HEK293 (cell line): ENCODE measurements around the gene PEX6.

Source experiments
- CTCF ChIA-PET: fragments of 350-600 bp; formaldehyde crosslinking; extraction: SDS; loops from one replicate; lab custom pipeline; 2021; ENCODE audit warnings: antibody characterized with exemption; lab: Yijun Ruan, JAX
- POLR2A ChIA-PET: fragments of 300-600 bp; formaldehyde crosslinking; extraction: SDS; loops from one replicate; lab custom pipeline; 2020; ENCODE audit warnings: antibody characterized with exemption, inconsistent platforms; lab: Yijun Ruan, JAX
- H3K27ac ChIP-seq: fragments of 200-500 bp; sonication (Bioruptor generic); 2 replicates; pipeline ENCODE4 v1.5.1; 2014; ENCODE audit warnings: low read depth, low read length, control low read depth, inconsistent platforms; ENCODE audit errors: extremely low read depth
- H3K36me3 ChIP-seq, 2 experiments: fragments of 200-500 bp in 1 of 2; sonication (Bioruptor generic) in 1 of 2; 1 replicate in 1 of 2; 2 replicates in 1 of 2; pipeline ENCODE4 v1.5.1; 2014 to 2017; ENCODE audit warnings: inconsistent platforms in 2 of 2, low read length in 2 of 2; ENCODE audit not compliant: control insufficient read depth in 2 of 2, insufficient read depth in 1 of 2
- H3K4me1 ChIP-seq: fragments of 200-500 bp; sonication (Bioruptor generic); 2 replicates; pipeline ENCODE4 v1.5.1; 2014; ENCODE audit warnings: mild to moderate bottlenecking, low read length, inconsistent platforms; ENCODE audit not compliant: control insufficient read depth, insufficient read depth
- H3K4me3 ChIP-seq: 2 replicates; pipeline ENCODE4 v1.5.1; 2011; ENCODE audit warnings: low read depth, mild to moderate bottlenecking, control low read depth, low read length, moderate library complexity
- H3K9me3 ChIP-seq: fragments of 200-500 bp; sonication (Bioruptor generic); 2 replicates; pipeline ENCODE4 v1.5.1; 2014; ENCODE audit warnings: low read depth, low read length, inconsistent platforms; ENCODE audit not compliant: control insufficient read depth, insufficient read depth
- BCL11A ChIP-seq: fragments of 450-650 bp; formaldehyde crosslinking; IDR thresholded peaks from 2 replicates; pipeline ENCODE4 v1.5.1; 2016; ENCODE audit warnings: low read depth, missing biosample characterization, missing genetic modification characterization
- GLIS1 ChIP-seq: fragments of 450-650 bp; formaldehyde crosslinking; IDR thresholded peaks from 2 replicates; pipeline ENCODE4 v1.5.1; 2016; ENCODE audit warnings: missing biosample characterization, missing genetic modification characterization
- KLF7 ChIP-seq: fragments of 450-650 bp; formaldehyde crosslinking; IDR thresholded peaks from 2 replicates; pipeline ENCODE4 v1.5.1; 2016; ENCODE audit warnings: missing biosample characterization, missing genetic modification characterization, borderline replicate concordance
- KLF8 ChIP-seq: fragments of 450-650 bp; formaldehyde crosslinking; IDR thresholded peaks from 2 replicates; pipeline ENCODE4 v1.5.1; 2016; ENCODE audit warnings: missing biosample characterization, missing genetic modification characterization
- MZF1 ChIP-seq: fragments of 450-650 bp; formaldehyde crosslinking; IDR thresholded peaks from 2 replicates; pipeline ENCODE4 v1.5.1; 2017; ENCODE audit warnings: missing biosample characterization, missing genetic modification characterization, borderline replicate concordance
- REST ChIP-seq: fragments of 450-650 bp; formaldehyde crosslinking; IDR thresholded peaks from 2 replicates; pipeline ENCODE4 v1.5.1; 2016; ENCODE audit warnings: missing biosample characterization, missing genetic modification characterization
- WT1 ChIP-seq: fragments of 450-650 bp; formaldehyde crosslinking; IDR thresholded peaks from 2 replicates; pipeline ENCODE4 v1.5.1; 2016; ENCODE audit warnings: missing biosample characterization, missing genetic modification characterization
- ZIC2 ChIP-seq: fragments of 450-650 bp; formaldehyde crosslinking; IDR thresholded peaks from 2 replicates; pipeline ENCODE4 v1.5.1; 2016; ENCODE audit warnings: missing biosample characterization, missing genetic modification characterization
- ZNF311 ChIP-seq: fragments of 450-650 bp; formaldehyde crosslinking; IDR thresholded peaks from 2 replicates; pipeline ENCODE4 v1.5.1; 2017; ENCODE audit warnings: missing biosample characterization, missing genetic modification characterization, borderline replicate concordance
- ZNF350 ChIP-seq: fragments of 450-650 bp; formaldehyde crosslinking; IDR thresholded peaks from 2 replicates; pipeline ENCODE4 v1.5.0; 2017; ENCODE audit warnings: missing biosample characterization, mild to moderate bottlenecking, missing genetic modification characterization
- ZNF404 ChIP-seq: fragments of 450-650 bp; formaldehyde crosslinking; IDR thresholded peaks from 2 replicates; pipeline ENCODE4 v1.5.1; 2017; ENCODE audit warnings: missing biosample characterization, missing genetic modification characterization
- ZNF501 ChIP-seq: fragments of 450-650 bp; formaldehyde crosslinking; IDR thresholded peaks from 2 replicates; pipeline ENCODE4 v1.5.1; 2016; ENCODE audit warnings: missing biosample characterization, missing genetic modification characterization
- ZNF560 ChIP-seq: fragments of 450-650 bp; formaldehyde crosslinking; IDR thresholded peaks from 2 replicates; pipeline ENCODE4 v1.5.1; 2017; ENCODE audit warnings: missing biosample characterization, missing genetic modification characterization, borderline replicate concordance
- ZNF580 ChIP-seq: fragments of 450-650 bp; formaldehyde crosslinking; IDR thresholded peaks from 2 replicates; pipeline ENCODE4 v1.5.1; 2016; ENCODE audit warnings: missing biosample characterization, missing genetic modification characterization
- ZNF664 ChIP-seq: fragments of 450-650 bp; formaldehyde crosslinking; IDR thresholded peaks from 2 replicates; pipeline ENCODE4 v1.5.1; 2016; ENCODE audit warnings: missing biosample characterization, missing genetic modification characterization
- ZNF670 ChIP-seq: fragments of 450-650 bp; formaldehyde crosslinking; IDR thresholded peaks from 2 replicates; pipeline ENCODE4 v1.5.1; 2016; ENCODE audit warnings: missing biosample characterization, missing genetic modification characterization, low read depth
- ZNF701 ChIP-seq: fragments of 450-650 bp; formaldehyde crosslinking; IDR thresholded peaks from 2 replicates; pipeline ENCODE4 v1.5.1; 2016; ENCODE audit warnings: missing biosample characterization, missing genetic modification characterization
- ZNF768 ChIP-seq: fragments of 450-650 bp; formaldehyde crosslinking; IDR thresholded peaks from 2 replicates; pipeline ENCODE4 v1.5.1; 2018; ENCODE audit warnings: missing biosample characterization, mild to moderate bottlenecking, missing genetic modification characterization
- ZNF777 ChIP-seq: fragments of 450-650 bp; formaldehyde crosslinking; IDR thresholded peaks from 2 replicates; pipeline ENCODE4 v1.5.1; 2017; ENCODE audit warnings: missing biosample characterization, missing genetic modification characterization, borderline replicate concordance
- ZNF843 ChIP-seq: fragments of 450-650 bp; formaldehyde crosslinking; IDR thresholded peaks from 2 replicates; pipeline ENCODE4 v1.5.1; 2016; ENCODE audit warnings: missing biosample characterization, missing genetic modification characterization
- ZSCAN16 ChIP-seq: fragments of 450-650 bp; formaldehyde crosslinking; IDR thresholded peaks from 2 replicates; pipeline ENCODE4 v1.5.1; 2016; ENCODE audit warnings: missing biosample characterization, missing genetic modification characterization
- ZXDB ChIP-seq: fragments of 450-650 bp; formaldehyde crosslinking; IDR thresholded peaks from 2 replicates; pipeline ENCODE4 v1.5.1; 2016; ENCODE audit warnings: missing biosample characterization, missing genetic modification characterization

PEX6 gene

GRCh38 chr6:42938428-42938796 lies 40.6 kb downstream of the PEX6 start (continued):
- no peak for TF ChIP-seq GLIS1 (tag by site-specific recombination)
- no peak for TF ChIP-seq ZNF501 (tag by site-specific recombination)
- TF ChIP-seq ZNF350 (tag by site-specific recombination) = no peak
- TF ChIP-seq ZXDB (tag by site-specific recombination) = no peak
- TF ChIP-seq, all 188 proteins: peak for 0

GRCh38 chr6:42937548-42938427 lies 41.2 kb downstream of the PEX6 start:
- POLR2A ChIA-PET = interaction anchor here (0.5 to 3.3 kb wide), 6 partner anchors 8 to 1035 kb away, joined by 3 to 16 read pairs (median 3); partner anchors contain the start of genes CNPY3 and PPP2R5D
- Histone ChIP-seq H3K4me3 (no peak overlapping the region), H3K4me1 (no peaks in the 10 kb centered on the region), H3K9me3 (no peaks in the 10 kb centered on the region), H3K27ac (no peak overlapping the region), H3K36me3 (peaks cover 14 to 75% of the 10 kb centered on the region in 2 experiments; a peak in 2 of 3 replicates)
- CTCF ChIA-PET = no interaction called here
- TF ChIP-seq ZNF843 (tag by site-specific recombination) (no peak), ZNF560 (tag by site-specific recombination) (no peak), ZNF664 (tag by site-specific recombination) (no peak), ZNF670 (tag by site-specific recombination) (no peak), KLF8 (tag by site-specific recombination) (no peak), ZSCAN16 (tag by site-specific recombination) (no peak), ZNF311 (tag by site-specific recombination) (no peak)

- H3K36me3 ChIP-seq = peaks cover 10 to 85% of the 10 kb centered on the region in 2 experiments; a peak in 2 of 3 replicates
These were observed 42.6 kb downstream of the PEX6 start for GRCh38 chr6:42936398-42936797.

More at GRCh38 chr6:42936398-42936797, 42.6 kb downstream of the PEX6 start:
- Histone ChIP-seq H3K4me1 (no peaks in the 10 kb centered on the region), H3K27ac (no peak overlapping the region), H3K9me3 (no peaks in the 10 kb centered on the region), H3K4me3 (no peak overlapping the region)
- CTCF ChIA-PET = interaction anchor here (0.7 kb wide), 2 partner anchors 224 to 1305 kb away, joined by 4 to 10 read pairs; no protein-coding TSS in a partner anchor
- POLR2A ChIA-PET = no interaction called here
- TF ChIP-seq REST (tag by site-specific recombination) (no peak), ZNF404 (tag by site-specific recombination) (no peak), WT1 (tag by site-specific recombination) (no peak), ZIC2 (tag by site-specific recombination) (no peak), ZNF768 (tag by site-specific recombination) (no peak), KLF7 (tag by site-specific recombination) (no peak), MZF1 (tag by site-specific recombination) (no peak), ZNF701 (tag by site-specific recombination) (no peak), ZNF580 (tag by site-specific recombination) (no peak), BCL11A (tag by site-specific recombination) (no peak), ZNF777 (tag by site-specific recombination) (no peak)
